ENCODE data around the gene FBXO34.

FBXO34 gene

GRCh38 chr14:55248411-55248810 lies 22.8 kb upstream of the FBXO34 start:
- H3F3A ChIP-seq (ENCODE audit: insufficient read depth): no peaks in the 10 kb centered on the region
- no peaks in the 10 kb centered on the region for H3K79me2 ChIP-seq (ENCODE audit: insufficient read depth, low read length)
- no peaks in the 10 kb centered on the region for H3K9me2 ChIP-seq (replicated peaks; ENCODE audit: insufficient read depth, low read length)
- H3K9ac ChIP-seq (ENCODE audit: low read length): no peak overlapping the region
- no peak overlapping the region for H3K4me2 ChIP-seq (ENCODE audit: low read depth, low read length, poor library complexity, severe bottlenecking)
- H3K27me3 ChIP-seq (ENCODE audit: low read length): no peaks in the 10 kb centered on the region
- H2AFZ ChIP-seq (ENCODE audit: low read depth, low read length, severe bottlenecking): no peak overlapping the region
- no peaks in the 10 kb centered on the region for H3K36me3 ChIP-seq (ENCODE audit: low read length)
- no peak overlapping the region for H3K4me3 ChIP-seq (ENCODE audit: insufficient read depth, low read length, poor library complexity, severe bottlenecking)
- TF ChIP-seq EZH2phosphoT487 (conservative IDR thresholded peaks at IDR 0.05; ENCODE audit: low read length) (no peak), CTCF (IDR thresholded peaks at IDR 0.05; ENCODE audit: insufficient read depth, low read length, poor library complexity, severe bottlenecking) (no peak)
- H3K9me3 ChIP-seq (ENCODE audit: insufficient read depth, low read length): no peaks in the 10 kb centered on the region
- H3K27ac ChIP-seq (ENCODE audit: low read depth, low read length): no peak overlapping the region
- H4K20me1 ChIP-seq (ENCODE audit: low read depth, low read length): no peaks in the 10 kb centered on the region

- TF ChIP-seq CTCF (IDR thresholded peaks at IDR 0.05; ENCODE audit: insufficient read depth, low read length, poor library complexity, severe bottlenecking) (no peak), EZH2phosphoT487 (conservative IDR thresholded peaks at IDR 0.05; ENCODE audit: low read length) (no peak)
- Histone ChIP-seq H4K20me1 (ENCODE audit: low read depth, low read length) (no peaks in the 10 kb centered on the region), H3K4me3 (ENCODE audit: insufficient read depth, low read length, poor library complexity, severe bottlenecking) (no peak overlapping the region), H3K9me3 (ENCODE audit: insufficient read depth, low read length) (no peaks in the 10 kb centered on the region), H3K9me2 (replicated peaks; ENCODE audit: insufficient read depth, low read length) (no peaks in the 10 kb centered on the region), H2AFZ (ENCODE audit: low read depth, low read length, severe bottlenecking) (no peak overlapping the region), H3F3A (ENCODE audit: insufficient read depth) (no peaks in the 10 kb centered on the region), H3K27me3 (ENCODE audit: low read length) (no peaks in the 10 kb centered on the region), H3K27ac (ENCODE audit: low read depth, low read length) (no peak overlapping the region), H3K79me2 (ENCODE audit: insufficient read depth, low read length) (no peaks in the 10 kb centered on the region), H3K9ac (ENCODE audit: low read length) (no peak overlapping the region), H3K4me2 (ENCODE audit: low read depth, low read length, poor library complexity, severe bottlenecking) (no peak overlapping the region), H3K36me3 (ENCODE audit: low read length) (no peaks in the 10 kb centered on the region)
Observed at GRCh38 chr14:55249423-55249822, 21.8 kb upstream of the FBXO34 start.

- Histone ChIP-seq H3K27ac (ENCODE audit: low read depth, low read length) (no peak overlapping the region), H3K4me2 (ENCODE audit: low read depth, low read length, poor library complexity, severe bottlenecking) (no peak overlapping the region), H3K4me3 (ENCODE audit: insufficient read depth, low read length, poor library complexity, severe bottlenecking) (no peak overlapping the region), H3K27me3 (ENCODE audit: low read length) (no peaks in the 10 kb centered on the region), H4K20me1 (ENCODE audit: low read depth, low read length) (no peaks in the 10 kb centered on the region), H3K9me2 (replicated peaks; ENCODE audit: insufficient read depth, low read length) (no peaks in the 10 kb centered on the region), H3K9me3 (ENCODE audit: insufficient read depth, low read length) (no peaks in the 10 kb centered on the region), H3K9ac (ENCODE audit: low read length) (no peak overlapping the region), H3F3A (ENCODE audit: insufficient read depth) (no peaks in the 10 kb centered on the region), H2AFZ (ENCODE audit: low read depth, low read length, severe bottlenecking) (no peak overlapping the region), H3K79me2 (ENCODE audit: insufficient read depth, low read length) (no peaks in the 10 kb centered on the region), H3K36me3 (ENCODE audit: low read length) (no peaks in the 10 kb centered on the region)
- TF ChIP-seq CTCF (IDR thresholded peaks at IDR 0.05; ENCODE audit: insufficient read depth, low read length, poor library complexity, severe bottlenecking) (no peak), EZH2phosphoT487 (conservative IDR thresholded peaks at IDR 0.05; ENCODE audit: low read length) (no peak)
Observed at GRCh38 chr14:55253276-55253675, 17.9 kb upstream of the FBXO34 start.
